Left hindlimb (tissue), 1 donor: ENCODE results near the gene SCIMP.
"Not testable (repeated sequence)": the region's sequence is repeated elsewhere in the genome, so short reads cannot be mapped to it uniquely, and the experiment has no call there.

Experiments used
- DNase-seq: peaks from one replicate; pipeline ENCODE4 v3.0.0-alpha.2; 2018

Gene SCIMP

DNA sequence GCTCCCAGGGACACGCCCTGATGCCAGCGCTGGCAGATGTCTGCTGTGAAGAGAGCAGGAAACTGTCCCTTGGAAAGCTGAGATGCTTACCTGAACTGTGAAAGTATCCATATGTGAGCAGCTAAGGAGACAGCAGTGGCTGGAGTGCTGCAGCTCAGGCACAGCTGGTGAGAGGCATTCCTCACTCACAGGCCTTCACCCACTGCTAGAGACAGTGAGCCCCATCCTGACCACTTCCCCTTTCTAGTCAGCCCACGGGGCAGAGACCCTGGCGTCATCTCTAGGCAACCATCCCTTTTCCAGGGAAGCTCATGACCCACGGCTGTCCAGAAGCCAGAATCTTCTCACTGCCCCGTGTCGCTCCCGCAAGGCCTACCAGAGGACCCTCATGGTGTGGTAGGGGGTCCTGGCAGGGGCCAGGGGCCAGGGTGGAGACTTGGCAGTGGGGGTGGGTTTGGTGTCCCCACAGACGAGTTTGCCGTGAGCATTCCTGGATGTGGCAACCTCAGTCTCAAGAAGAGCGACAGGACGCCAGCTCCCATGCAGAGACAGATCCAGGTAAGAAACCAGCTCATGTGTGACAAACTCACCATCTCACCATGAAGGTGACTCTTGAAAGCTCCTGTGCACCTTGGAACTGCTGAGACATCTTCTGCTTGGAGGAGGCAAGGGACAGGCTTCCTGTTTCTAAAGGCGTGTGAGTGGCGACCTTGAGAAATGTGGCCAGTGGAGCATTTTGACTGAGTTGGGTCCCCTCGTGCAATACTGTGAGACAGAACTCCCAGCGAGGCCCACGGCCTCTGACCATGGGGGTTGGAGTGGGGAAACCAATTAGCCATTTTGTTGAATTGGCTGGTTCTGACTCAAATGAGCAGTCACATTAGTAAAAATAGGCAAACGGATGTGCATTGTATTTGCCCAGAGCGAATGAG lies at the start of gene SCIMP:
SCIMP (minus strand) TSS at position 216 of the 932 bp plus-strand sequence; CDS start at position 111, 105 bp downstream.
- DNase-seq: no peak

DNA sequence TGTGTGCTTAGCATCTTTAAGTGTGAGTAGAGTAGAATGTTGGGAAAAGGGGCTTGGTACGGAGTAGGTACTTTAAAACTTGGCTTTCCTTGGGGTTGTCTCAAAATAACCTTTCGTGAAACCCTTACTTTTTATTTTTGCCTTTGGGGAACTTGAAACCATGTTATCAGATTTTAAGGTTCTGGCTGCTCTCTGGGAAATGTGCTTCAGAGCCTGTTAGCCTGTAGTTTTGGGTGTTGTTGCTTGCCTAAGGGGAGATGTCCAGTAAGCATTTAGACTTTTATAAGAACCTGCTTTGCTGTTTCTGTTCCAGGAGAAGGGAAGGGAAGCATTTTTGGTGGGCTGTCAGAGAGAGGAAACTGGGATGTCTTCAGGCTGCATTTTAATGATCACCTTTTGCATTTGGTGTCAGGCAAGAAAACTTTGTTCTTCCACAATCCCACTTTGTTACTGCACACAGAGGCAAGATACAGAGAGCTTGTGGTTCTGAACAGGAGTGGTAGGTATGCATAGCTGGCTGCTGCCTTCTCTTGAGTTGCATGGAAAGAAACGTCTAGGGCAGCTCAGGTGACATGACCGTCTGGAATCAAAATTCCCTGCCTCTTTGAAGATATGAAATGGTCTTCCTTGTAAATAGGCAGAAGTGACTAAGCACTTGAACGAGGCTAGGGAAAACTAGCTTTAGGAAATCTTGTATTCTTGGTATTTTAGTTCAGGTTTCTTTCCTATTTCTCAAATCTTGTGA lies 49.1 kb upstream of the SCIMP start:
- DNase-seq: no peak

GRCh38 chr17:5282642-5283217 lies 48.1 kb upstream of the SCIMP start:
- DNase-seq: peak; percentile 34

- peak; percentile 93 for DNase-seq
These were observed 47.4 kb upstream of the SCIMP start, which contains the start of gene RABEP1 for GRCh38 chr17:5281814-5282641. RABEP1 (plus strand) TSS chr17:5282284; CDS start chr17:5282487, 203 bp downstream.

- DNase-seq: no peak
These were observed 37.7 kb upstream of the SCIMP start for GRCh38 chr17:5272322-5272721.

DNA sequence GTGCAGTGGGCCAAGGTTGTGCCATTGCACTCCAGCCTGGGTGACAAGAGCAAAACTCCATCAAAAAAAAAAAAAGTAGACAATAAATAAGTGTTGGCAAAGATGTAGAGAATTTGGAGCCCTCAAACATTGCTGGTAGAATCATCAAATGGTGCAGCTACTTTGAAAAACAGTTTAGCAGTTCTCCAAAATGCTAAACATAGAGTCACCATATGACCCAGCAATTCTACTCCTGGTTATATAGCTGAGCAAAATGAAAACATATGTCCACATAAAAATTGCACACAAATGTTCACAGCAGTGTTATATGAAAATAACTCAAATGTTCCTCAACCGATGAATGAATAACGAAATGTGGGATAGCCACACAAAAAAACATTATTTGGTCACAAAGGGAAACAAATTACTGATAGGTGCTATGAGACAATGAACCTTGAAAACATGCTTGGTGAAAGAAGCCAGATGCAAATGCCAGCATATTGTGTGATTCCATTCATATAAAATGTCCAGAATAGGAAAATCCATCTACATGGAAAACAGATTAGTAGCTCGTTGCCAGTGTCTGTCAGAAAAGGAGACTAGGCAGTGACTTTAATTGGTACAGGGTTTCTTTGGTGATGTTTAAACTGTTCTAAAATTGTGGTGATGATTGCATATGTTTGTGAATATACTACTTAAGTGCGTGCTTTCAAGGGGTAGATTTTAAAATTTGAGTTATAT lies 34.7 kb upstream of the SCIMP start:
- no peak for DNase-seq

- no peak for DNase-seq
These were observed 30.2 kb upstream of the SCIMP start for GRCh38 chr17:5264893-5265292.

GRCh38 chr17:5263441-5263840 lies 28.8 kb upstream of the SCIMP start:
- DNase-seq: no peak

GRCh38 chr17:5262416-5262991 lies 27.8 kb upstream of the SCIMP start:
- no peak for DNase-seq

- DNase-seq: no peak
These were observed 25.9 kb upstream of the SCIMP start for GRCh38 chr17:5260542-5260941.

DNA sequence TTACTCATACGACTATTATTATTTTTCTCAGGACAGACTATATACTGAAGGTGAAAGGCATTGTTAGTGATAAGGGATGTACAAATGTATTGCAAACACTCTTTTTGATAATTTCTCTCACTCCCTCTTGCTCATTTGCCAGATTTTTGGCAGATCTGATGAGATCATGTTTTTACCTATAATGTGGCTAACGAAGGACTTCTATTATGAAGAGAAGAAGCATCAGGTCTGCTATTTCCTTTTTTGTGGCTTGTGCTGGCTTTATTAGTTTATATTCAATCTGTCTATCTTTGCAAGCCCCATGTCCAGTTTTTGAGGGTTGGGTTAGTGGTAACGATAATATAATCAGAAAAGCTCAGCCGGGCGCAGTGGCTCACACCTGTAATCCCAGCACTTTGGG lies 22.5 kb upstream of the SCIMP start:
- DNase-seq: no peak

GRCh38 chr17:5254903-5255521 lies 20.4 kb upstream of the SCIMP start:
- peak; percentile 48 for DNase-seq

GRCh38 chr17:5254414-5254813 lies 19.8 kb upstream of the SCIMP start:
- DNase-seq: no peak

DNA sequence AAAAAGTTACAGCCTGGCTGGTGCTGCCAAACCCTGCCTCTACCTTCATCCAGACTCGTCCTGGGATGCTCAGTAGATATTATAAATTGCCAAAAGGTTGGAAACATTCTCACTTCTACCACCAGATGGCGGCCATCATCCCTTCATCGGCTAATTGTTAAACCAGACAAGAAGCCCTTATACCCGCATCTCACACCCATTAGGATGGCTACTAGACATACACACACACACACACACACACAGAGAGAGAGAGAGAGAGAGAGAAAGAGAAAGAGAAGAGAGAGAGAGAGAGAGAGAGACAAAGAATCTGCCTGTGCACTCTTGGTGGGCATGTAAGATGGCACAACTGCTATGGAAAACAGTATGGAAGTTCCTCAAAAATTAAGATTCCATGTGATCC lies 15.0 kb upstream of the SCIMP start:
- DNase-seq: peak; percentile 50

GRCh38 chr17:5248821-5249479 lies 14.3 kb upstream of the SCIMP start:
- DNase-seq: no peak

GRCh38 chr17:5247621-5248020 lies 13.0 kb upstream of the SCIMP start:
- no peak for DNase-seq

DNA sequence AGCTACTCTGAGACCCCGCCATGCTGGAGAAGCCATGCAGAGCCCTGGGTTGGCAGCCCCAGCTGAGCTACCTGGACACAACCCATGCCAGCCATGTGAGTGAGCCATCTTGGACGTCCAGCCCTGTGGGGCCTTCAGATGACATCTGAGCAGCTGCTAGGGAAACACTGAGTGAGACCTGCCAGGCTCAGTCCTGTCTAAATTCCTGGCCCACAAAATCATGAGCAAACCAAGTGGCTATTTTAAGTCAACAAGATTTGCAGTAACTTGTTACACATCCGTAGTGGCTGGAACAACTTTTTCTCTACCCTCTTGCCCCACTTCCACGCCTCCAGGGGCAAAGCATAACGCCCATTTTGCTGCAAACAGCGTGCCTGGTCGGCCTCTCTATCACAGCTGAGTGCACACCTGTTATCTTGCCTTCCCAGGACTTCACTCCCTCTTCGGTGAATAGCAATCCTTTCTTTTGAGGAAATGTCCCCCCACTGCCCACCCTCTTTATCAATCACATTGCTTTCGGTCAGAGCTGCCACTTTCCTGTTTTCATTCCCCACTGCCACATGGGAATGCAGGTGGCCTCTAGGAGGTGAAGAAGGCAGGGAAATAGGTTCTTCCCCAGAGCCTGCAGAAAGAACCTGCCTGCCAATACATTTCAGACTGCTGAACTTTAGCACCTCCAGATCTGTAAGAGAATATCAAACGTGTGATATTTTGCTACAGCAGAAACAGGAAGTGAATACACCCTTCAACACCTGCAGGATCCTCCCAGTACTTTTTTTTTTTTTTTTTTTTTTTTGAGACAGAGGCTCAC lies 7.4 kb upstream of the SCIMP start:
- no peak for DNase-seq

GRCh38 chr17:5239769-5240168 lies 5.1 kb upstream of the SCIMP start:
- not testable (repeated sequence) for DNase-seq

DNA sequence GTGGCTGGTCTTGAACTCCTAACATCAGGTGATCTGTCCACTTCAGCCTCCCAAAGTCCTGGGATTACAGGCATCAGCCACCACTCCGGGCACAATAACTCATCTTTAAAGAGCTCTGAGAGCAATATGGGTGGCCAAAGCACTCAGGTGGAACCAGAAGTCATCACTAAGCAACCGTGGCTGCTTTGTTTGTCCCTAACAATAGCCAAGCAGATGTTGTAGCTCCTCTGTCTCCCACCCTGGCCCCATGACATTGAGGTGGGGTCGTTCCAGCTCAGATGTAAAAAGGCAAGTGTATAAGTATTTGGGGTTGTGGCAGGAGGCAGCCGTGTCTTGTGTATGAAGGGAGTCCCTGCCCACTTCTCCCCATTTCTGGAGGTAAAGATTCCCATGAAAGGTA lies 3.7 kb upstream of the SCIMP start:
- no peak for DNase-seq
